ENCODE data around the gene CKB. TPM values are rescaled to one million over a fixed set of nuclear protein-coding genes. Genes with fewer than 3 reads are reported as not detected.

CKB gene
- total RNA-seq, 2 donors from 2014 or later, result 546 to 707 TPM

DNA sequence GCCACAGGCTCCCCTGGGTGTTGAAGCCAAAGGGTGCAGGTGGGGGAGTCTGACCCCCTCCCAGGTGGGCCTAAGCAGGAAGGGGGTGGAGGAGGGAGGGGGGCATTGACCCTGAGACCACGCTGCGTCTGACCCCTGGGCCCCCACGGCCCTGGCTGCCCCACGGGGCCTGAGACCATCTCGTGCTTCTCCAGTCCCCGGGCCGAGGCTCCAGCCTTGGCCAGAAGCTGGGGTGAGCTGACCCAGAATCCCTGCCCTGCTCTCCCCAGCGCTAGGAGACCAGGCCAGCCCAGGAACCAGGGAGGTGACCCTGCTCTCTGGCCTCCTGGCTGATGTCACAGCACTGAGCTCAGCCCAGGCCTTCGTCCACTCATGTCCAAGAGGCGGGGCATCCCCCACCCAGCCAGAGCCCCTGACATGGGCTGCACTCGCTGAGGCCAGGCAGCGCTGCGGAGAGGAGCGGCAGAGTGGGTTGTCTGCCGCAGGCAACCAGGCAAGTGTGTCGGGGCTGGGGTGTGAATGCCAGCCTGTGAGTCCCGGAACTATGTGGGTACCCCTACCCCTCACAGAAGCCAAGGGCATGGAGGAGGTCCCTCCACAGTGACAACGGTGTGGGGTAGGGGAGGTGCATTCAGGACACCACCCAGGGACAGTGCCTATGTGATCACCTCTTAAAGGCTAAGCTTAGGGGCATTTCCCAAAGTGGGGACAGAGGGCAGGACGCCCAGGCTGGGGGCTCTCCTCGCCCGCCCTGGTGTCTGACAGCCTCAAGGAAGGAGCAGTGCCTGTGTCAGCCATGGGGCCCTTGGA, 12.7 kb upstream of the CKB start:
- no peaks in the 10 kb centered on the region for H3K9me3 ChIP-seq
- H3K27ac ChIP-seq, result peak overlapping the region in 1 of 2 donors; percentile 21
- DNase-seq (ENCODE audit: low spot score), result no peak
- peaks cover 7% of the 10 kb centered on the region for H3K36me3 ChIP-seq
- peaks cover 0 to 31% of the 10 kb centered on the region in 2 donors for H3K4me1 ChIP-seq
- TF ChIP-seq CTCF (IDR thresholded peaks at IDR 0.05), result no peak
- H3K27me3 ChIP-seq, result no peaks in the 10 kb centered on the region
- no peak overlapping the region for H3K4me3 ChIP-seq

- Histone ChIP-seq H3K9me3 (no peaks in the 10 kb centered on the region), H3K27ac (peak overlapping the region; percentile 21 to 23), H3K36me3 (peaks cover 7% of the 10 kb centered on the region), H3K4me1 (peaks cover 0 to 33% of the 10 kb centered on the region in 2 donors), H3K4me3 (no peak overlapping the region), H3K27me3 (no peaks in the 10 kb centered on the region)
- no peak for DNase-seq (ENCODE audit: low spot score)
- no peak for TF ChIP-seq CTCF (IDR thresholded peaks at IDR 0.05)
Observed at GRCh38 chr14:103534576-103535061, 12.0 kb upstream of the CKB start.

- Histone ChIP-seq H3K36me3 (peaks cover 7% of the 10 kb centered on the region), H3K4me1 (peaks cover 0 to 32% of the 10 kb centered on the region in 2 donors)
Observed at GRCh38 chr14:103533999-103534575, 11.5 kb upstream of the CKB start.

DNA sequence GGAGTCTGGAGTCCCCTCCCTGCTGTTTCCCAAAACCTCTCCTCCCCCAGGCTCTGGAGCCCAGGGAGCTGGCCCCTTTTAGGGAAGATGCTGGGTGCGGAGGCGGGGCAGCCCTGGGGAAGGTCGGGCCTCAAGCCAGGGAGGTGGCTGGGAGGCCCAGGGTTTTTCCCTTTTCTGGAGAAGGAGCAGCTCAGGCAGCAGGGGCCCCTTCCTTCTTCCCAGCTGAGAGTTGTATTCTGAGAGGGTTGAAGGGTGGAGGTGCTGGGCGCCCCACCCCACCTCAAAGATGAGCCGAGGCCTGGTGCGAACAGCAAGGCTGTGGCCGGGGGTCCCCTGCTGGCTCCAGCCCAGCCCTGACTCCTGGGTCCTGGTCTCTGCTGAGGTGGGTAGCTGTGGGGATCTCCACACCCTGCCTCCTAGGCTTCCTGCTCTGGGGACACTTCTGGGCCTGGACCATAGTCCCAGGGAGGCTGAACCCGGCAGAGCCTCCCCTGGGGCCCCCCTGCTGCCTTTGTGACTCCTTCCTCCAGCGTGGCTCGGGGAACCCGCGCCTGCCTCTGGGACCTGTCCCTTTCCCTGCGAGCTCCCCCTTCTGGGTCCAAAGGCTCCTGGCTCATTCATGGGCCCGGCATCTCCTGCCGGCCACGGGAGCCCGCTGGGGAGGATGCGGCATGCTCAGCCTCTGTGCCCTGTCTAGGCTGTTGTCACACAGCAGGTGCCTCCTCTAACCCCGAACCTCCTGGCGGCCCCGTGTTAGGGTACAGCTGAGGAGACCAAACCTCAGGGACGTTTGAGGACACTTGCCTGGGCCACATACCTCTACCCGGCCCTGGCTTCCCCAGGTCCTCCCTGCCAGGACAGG, 10.7 kb upstream of the CKB start:
- TF ChIP-seq CTCF (IDR thresholded peaks at IDR 0.05), result no peak
- Histone ChIP-seq H3K4me3 (no peak overlapping the region), H3K9me3 (no peaks in the 10 kb centered on the region), H3K4me1 (peaks cover 0 to 30% of the 10 kb centered on the region in 2 donors), H3K27ac (no peak overlapping the region), H3K27me3 (no peaks in the 10 kb centered on the region), H3K36me3 (peaks cover 7% of the 10 kb centered on the region)
- DNase-seq (ENCODE audit: low spot score), result no peak

More at GRCh38 chr14:103533999-103534575, 11.5 kb upstream of the CKB start:
- no peak overlapping the region for H3K27ac ChIP-seq
- TF ChIP-seq CTCF (IDR thresholded peaks at IDR 0.05), result no peak
- no peaks in the 10 kb centered on the region for H3K27me3 ChIP-seq
- no peak for DNase-seq (ENCODE audit: low spot score)
- H3K4me3 ChIP-seq, result no peak overlapping the region
- no peaks in the 10 kb centered on the region for H3K9me3 ChIP-seq

DNA sequence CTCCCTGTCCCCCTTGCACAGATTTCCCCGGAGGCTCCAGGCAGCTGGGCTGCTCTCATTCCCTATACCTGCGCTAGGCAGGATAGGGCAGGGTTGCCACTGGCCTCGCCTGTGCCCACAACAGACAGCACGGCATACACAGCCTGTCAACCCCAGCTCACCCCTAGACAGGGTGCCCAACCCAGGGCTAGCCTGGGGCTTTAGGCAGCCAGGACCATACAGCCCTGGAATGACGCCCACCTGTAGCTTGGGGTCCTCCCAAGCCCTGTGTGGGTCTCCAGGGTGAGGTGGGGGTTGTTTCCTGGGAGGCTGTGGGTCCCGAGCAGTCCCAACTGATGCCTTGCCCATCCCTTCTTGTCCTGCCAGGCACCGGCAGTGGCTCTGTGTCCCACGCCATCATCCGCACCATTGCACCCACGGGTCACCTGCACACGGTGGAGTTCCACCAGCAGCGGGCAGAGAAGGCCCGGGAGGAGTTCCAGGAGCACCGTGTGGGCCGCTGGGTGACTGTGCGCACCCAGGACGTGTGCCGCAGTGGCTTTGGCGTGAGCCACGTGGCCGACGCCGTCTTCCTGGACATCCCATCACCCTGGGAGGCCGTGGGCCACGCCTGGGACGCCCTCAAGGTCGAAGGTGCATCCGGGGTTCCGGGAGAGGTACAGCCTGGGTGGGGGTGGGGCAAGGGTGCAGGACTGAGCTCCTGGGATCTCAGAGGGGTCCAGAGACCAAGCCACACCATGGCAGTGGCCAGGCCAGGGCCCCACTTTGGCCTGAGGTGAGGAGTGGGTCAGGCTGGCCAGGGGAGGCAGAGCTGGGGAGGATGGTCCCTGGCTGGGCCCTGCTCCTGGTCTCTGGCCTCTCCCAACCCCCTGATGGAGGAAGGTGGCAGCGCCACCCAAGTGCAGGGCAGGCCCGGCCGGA, 9.8 kb upstream of the CKB start:
- TF ChIP-seq CTCF (IDR thresholded peaks at IDR 0.05), result no peak
- Histone ChIP-seq H3K4me1 (peaks cover 0 to 35% of the 10 kb centered on the region in 2 donors), H3K36me3 (peaks cover 7% of the 10 kb centered on the region), H3K9me3 (no peaks in the 10 kb centered on the region), H3K4me3 (no peak overlapping the region), H3K27ac (no peak overlapping the region), H3K27me3 (no peaks in the 10 kb centered on the region)
- no peak for DNase-seq (ENCODE audit: low spot score)

Measured in right atrium auricular region (tissue), 2 donors.